ENCODE results near the gene REEP3. TPM values are rescaled to one million over a fixed set of nuclear protein-coding genes. Genes with fewer than 3 reads are reported as not detected.

Gene REEP3
- total and polyA plus RNA-seq, 2 donors: 11.2 to 11.9 TPM

- Histone ChIP-seq H3K9me3 (ENCODE audit: control insufficient read depth in 2 of 2, insufficient read depth in 1 of 2, low read length in 1 of 2) (no peaks in the 10 kb centered on the region), H3K4me3 (ENCODE audit: low read length in 2 of 2) (no peak overlapping the region), H3K36me3 (ENCODE audit: control insufficient read depth in 2 of 2, insufficient read depth in 2 of 2, low read length in 1 of 2) (no peaks in the 10 kb centered on the region), H3K4me1 (ENCODE audit: control insufficient read depth in 2 of 2, insufficient read depth in 2 of 2, low read length in 2 of 2) (no peaks in the 10 kb centered on the region), H3K27me3 (ENCODE audit: control insufficient read depth in 2 of 2, insufficient read depth in 1 of 2, low read length in 1 of 2) (no peaks in the 10 kb centered on the region), H3K27ac (ENCODE audit: low read depth in 1 of 2, low read length in 1 of 2) (no peak overlapping the region)
- DNase-seq (ENCODE audit: low read depth in 6 of 9, low spot score in 9 of 9): no peak
Measured at GRCh38 chr10:63584725-63585035, 63.5 kb downstream of the REEP3 start.

GRCh38 chr10:63585041-63585440 lies 63.8 kb downstream of the REEP3 start:
- H3K27ac ChIP-seq (ENCODE audit: low read depth in 1 of 2, low read length in 1 of 2): no peak overlapping the region
- no peaks in the 10 kb centered on the region for H3K27me3 ChIP-seq (ENCODE audit: control insufficient read depth in 2 of 2, insufficient read depth in 1 of 2, low read length in 1 of 2)
- 98% methylated on average over 1 of the region's 1 CpG for WGBS

GRCh38 chr10:63586043-63586442 lies 64.8 kb downstream of the REEP3 start:
- H3K9me3 ChIP-seq (ENCODE audit: control insufficient read depth in 2 of 2, insufficient read depth in 1 of 2, low read length in 1 of 2): no peaks in the 10 kb centered on the region
- no peak overlapping the region for H3K4me3 ChIP-seq (ENCODE audit: low read length in 2 of 2)
- no peaks in the 10 kb centered on the region for H3K36me3 ChIP-seq (ENCODE audit: control insufficient read depth in 2 of 2, insufficient read depth in 2 of 2, low read length in 1 of 2)
- no peaks in the 10 kb centered on the region for H3K4me1 ChIP-seq (ENCODE audit: control insufficient read depth in 2 of 2, insufficient read depth in 2 of 2, low read length in 2 of 2)
- no peak for DNase-seq (ENCODE audit: low read depth in 6 of 9, low spot score in 9 of 9)
- H3K27me3 ChIP-seq (ENCODE audit: control insufficient read depth in 2 of 2, insufficient read depth in 1 of 2, low read length in 1 of 2): no peaks in the 10 kb centered on the region
- H3K27ac ChIP-seq (ENCODE audit: low read depth in 1 of 2, low read length in 1 of 2): no peak overlapping the region
- 97% methylated on average over 2 of the region's 2 CpGs for WGBS

More at GRCh38 chr10:63585041-63585440, 63.8 kb downstream of the REEP3 start:
- H3K4me1 ChIP-seq (ENCODE audit: control insufficient read depth in 2 of 2, insufficient read depth in 2 of 2, low read length in 2 of 2): no peaks in the 10 kb centered on the region
- H3K36me3 ChIP-seq (ENCODE audit: control insufficient read depth in 2 of 2, insufficient read depth in 2 of 2, low read length in 1 of 2): no peaks in the 10 kb centered on the region
- H3K9me3 ChIP-seq (ENCODE audit: control insufficient read depth in 2 of 2, insufficient read depth in 1 of 2, low read length in 1 of 2): no peaks in the 10 kb centered on the region
- H3K4me3 ChIP-seq (ENCODE audit: low read length in 2 of 2): no peak overlapping the region
- no peak for DNase-seq (ENCODE audit: low read depth in 6 of 9, low spot score in 9 of 9)

- no peak for DNase-seq (ENCODE audit: low read depth in 6 of 9, low spot score in 9 of 9)
- WGBS: 98% methylated on average over 4 of the region's 4 CpGs
- H3K4me1 ChIP-seq (ENCODE audit: control insufficient read depth in 2 of 2, insufficient read depth in 2 of 2, low read length in 2 of 2): no peaks in the 10 kb centered on the region
- no peak overlapping the region for H3K4me3 ChIP-seq (ENCODE audit: low read length in 2 of 2)
- H3K27ac ChIP-seq (ENCODE audit: low read depth in 1 of 2, low read length in 1 of 2): no peak overlapping the region
- no peaks in the 10 kb centered on the region for H3K9me3 ChIP-seq (ENCODE audit: control insufficient read depth in 2 of 2, insufficient read depth in 1 of 2, low read length in 1 of 2)
- no peaks in the 10 kb centered on the region for H3K36me3 ChIP-seq (ENCODE audit: control insufficient read depth in 2 of 2, insufficient read depth in 2 of 2, low read length in 1 of 2)
- no peaks in the 10 kb centered on the region for H3K27me3 ChIP-seq (ENCODE audit: control insufficient read depth in 2 of 2, insufficient read depth in 1 of 2, low read length in 1 of 2)
Measured at GRCh38 chr10:63587191-63587590, 66.0 kb downstream of the REEP3 start.

- DNase-seq (ENCODE audit: low read depth in 6 of 9, low spot score in 9 of 9): no peak
- Histone ChIP-seq H3K4me3 (ENCODE audit: low read length in 2 of 2) (no peak overlapping the region), H3K9me3 (ENCODE audit: control insufficient read depth in 2 of 2, insufficient read depth in 1 of 2, low read length in 1 of 2) (no peaks in the 10 kb centered on the region), H3K4me1 (ENCODE audit: control insufficient read depth in 2 of 2, insufficient read depth in 2 of 2, low read length in 2 of 2) (no peaks in the 10 kb centered on the region), H3K27me3 (ENCODE audit: control insufficient read depth in 2 of 2, insufficient read depth in 1 of 2, low read length in 1 of 2) (no peaks in the 10 kb centered on the region), H3K27ac (ENCODE audit: low read depth in 1 of 2, low read length in 1 of 2) (no peak overlapping the region), H3K36me3 (ENCODE audit: control insufficient read depth in 2 of 2, insufficient read depth in 2 of 2, low read length in 1 of 2) (no peaks in the 10 kb centered on the region)
- 85% methylated on average over 4 of the region's 4 CpGs for WGBS
Measured at GRCh38 chr10:63588436-63589167, 67.4 kb downstream of the REEP3 start.

GRCh38 chr10:63591600-63592379 lies 70.6 kb downstream of the REEP3 start:
- peaks cover 0 to 2% of the 10 kb centered on the region in 2 donors for H3K36me3 ChIP-seq (ENCODE audit: control insufficient read depth in 2 of 2, insufficient read depth in 2 of 2, low read length in 1 of 2)
- no peaks in the 10 kb centered on the region for H3K9me3 ChIP-seq (ENCODE audit: control insufficient read depth in 2 of 2, insufficient read depth in 1 of 2, low read length in 1 of 2)
- no peak for DNase-seq (ENCODE audit: low read depth in 6 of 9, low spot score in 9 of 9)
- no peaks in the 10 kb centered on the region for H3K27me3 ChIP-seq (ENCODE audit: control insufficient read depth in 2 of 2, insufficient read depth in 1 of 2, low read length in 1 of 2)
- no peak overlapping the region for H3K27ac ChIP-seq (ENCODE audit: low read depth in 1 of 2, low read length in 1 of 2)
- H3K4me3 ChIP-seq (ENCODE audit: low read length in 2 of 2): no peak overlapping the region
- WGBS: 96% methylated on average over 4 of the region's 4 CpGs
- H3K4me1 ChIP-seq (ENCODE audit: control insufficient read depth in 2 of 2, insufficient read depth in 2 of 2, low read length in 2 of 2): no peaks in the 10 kb centered on the region

- no peaks in the 10 kb centered on the region for H3K27me3 ChIP-seq (ENCODE audit: control insufficient read depth in 2 of 2, insufficient read depth in 1 of 2, low read length in 1 of 2)
- no peak overlapping the region for H3K27ac ChIP-seq (ENCODE audit: low read depth in 1 of 2, low read length in 1 of 2)
- H3K4me3 ChIP-seq (ENCODE audit: low read length in 2 of 2): no peak overlapping the region
- peaks cover 0 to 2% of the 10 kb centered on the region in 2 donors for H3K36me3 ChIP-seq (ENCODE audit: control insufficient read depth in 2 of 2, insufficient read depth in 2 of 2, low read length in 1 of 2)
- no peaks in the 10 kb centered on the region for H3K4me1 ChIP-seq (ENCODE audit: control insufficient read depth in 2 of 2, insufficient read depth in 2 of 2, low read length in 2 of 2)
- DNase-seq (ENCODE audit: low read depth in 6 of 9, low spot score in 9 of 9): no peak
- WGBS: 97% methylated on average over 4 of the region's 4 CpGs
- H3K9me3 ChIP-seq (ENCODE audit: control insufficient read depth in 2 of 2, insufficient read depth in 1 of 2, low read length in 1 of 2): no peaks in the 10 kb centered on the region
Measured at GRCh38 chr10:63593576-63593975, 72.4 kb downstream of the REEP3 start.

GRCh38 chr10:63595072-63595471 lies 73.9 kb downstream of the REEP3 start:
- WGBS: 97% methylated on average over 3 of the region's 3 CpGs
- H3K27me3 ChIP-seq (ENCODE audit: control insufficient read depth in 2 of 2, insufficient read depth in 1 of 2, low read length in 1 of 2): no peaks in the 10 kb centered on the region
- H3K4me1 ChIP-seq (ENCODE audit: control insufficient read depth in 2 of 2, insufficient read depth in 2 of 2, low read length in 2 of 2): no peaks in the 10 kb centered on the region
- DNase-seq (ENCODE audit: low read depth in 6 of 9, low spot score in 9 of 9): no peak
- no peaks in the 10 kb centered on the region for H3K9me3 ChIP-seq (ENCODE audit: control insufficient read depth in 2 of 2, insufficient read depth in 1 of 2, low read length in 1 of 2)
- no peak overlapping the region for H3K4me3 ChIP-seq (ENCODE audit: low read length in 2 of 2)
- H3K36me3 ChIP-seq (ENCODE audit: control insufficient read depth in 2 of 2, insufficient read depth in 2 of 2, low read length in 1 of 2): peaks cover 0 to 2% of the 10 kb centered on the region in 2 donors
- no peak overlapping the region for H3K27ac ChIP-seq (ENCODE audit: low read depth in 1 of 2, low read length in 1 of 2)

- WGBS: 78% methylated on average over 4 of the region's 4 CpGs
- DNase-seq (ENCODE audit: low read depth in 6 of 9, low spot score in 9 of 9): no peak
- H3K9me3 ChIP-seq (ENCODE audit: control insufficient read depth in 2 of 2, insufficient read depth in 1 of 2, low read length in 1 of 2): no peaks in the 10 kb centered on the region
- H3K4me3 ChIP-seq (ENCODE audit: low read length in 2 of 2): no peak overlapping the region
- H3K36me3 ChIP-seq (ENCODE audit: control insufficient read depth in 2 of 2, insufficient read depth in 2 of 2, low read length in 1 of 2): peaks cover 2% of the 10 kb centered on the region in 2 donors
- H3K27ac ChIP-seq (ENCODE audit: low read depth in 1 of 2, low read length in 1 of 2): no peak overlapping the region
- H3K4me1 ChIP-seq (ENCODE audit: control insufficient read depth in 2 of 2, insufficient read depth in 2 of 2, low read length in 2 of 2): no peaks in the 10 kb centered on the region
- H3K27me3 ChIP-seq (ENCODE audit: control insufficient read depth in 2 of 2, insufficient read depth in 1 of 2, low read length in 1 of 2): no peaks in the 10 kb centered on the region
Measured at GRCh38 chr10:63596924-63597323, 75.7 kb downstream of the REEP3 start.

Data from thymus (tissue), 11 donors.